IMR-90 (cell line): ENCODE results near the gene GIMD1. TPM values are rescaled to one million over a fixed set of nuclear protein-coding genes. Genes with fewer than 3 reads are reported as not detected.

Experiments used
- ATAC-seq: fragments of 200-7000 bp; cut with Tn5 transposase; 2 replicates; pipeline ENCODE4 v1.9.1; 2020; ENCODE audit warnings: low read depth, mild to moderate bottlenecking, moderate library complexity
- BruUV-seq: library from RNA; stranded (reverse); fragments of 400-500 nt; replicated peaks from 2 replicates; lab custom pipeline; 2021; lab: Mats Ljungman, UMichigan
- CTCF ChIA-PET: fragments of 300-600 bp; formaldehyde crosslinking; extraction: SDS; loops from one replicate; lab custom pipeline; 2021; ENCODE audit warnings: antibody characterized with exemption; lab: Yijun Ruan, JAX
- POLR2A ChIA-PET: fragments of 300-600 bp; sonication (Branson Sonifier 250); formaldehyde crosslinking; loops from one replicate; lab custom pipeline; 2022; ENCODE audit warnings: antibody characterized with exemption; ENCODE audit not compliant: unreplicated experiment; lab: Charles Lee
- DNase-seq: peaks from one replicate; pipeline ENCODE4 v3.0.0; 2013
- H2AFZ ChIP-seq: replicated peaks from 2 replicates; pipeline ENCODE3; 2013; ENCODE audit warnings: low read length, mild to moderate bottlenecking; ENCODE audit not compliant: poor library complexity
- H2AK5ac ChIP-seq: 2 replicates; pipeline ENCODE4 v1.6.1; 2013; ENCODE audit warnings: low read depth, low read length, inconsistent platforms
- H2AK9ac ChIP-seq: replicated peaks from 2 replicates; pipeline ENCODE3; 2013; ENCODE audit warnings: mild to moderate bottlenecking, low read depth, low read length, moderate library complexity; ENCODE audit not compliant: poor library complexity
- H2BK120ac ChIP-seq: 2 replicates; pipeline ENCODE4 v1.6.1; 2013; ENCODE audit warnings: low read depth, low read length, inconsistent platforms
- H2BK15ac ChIP-seq: 3 replicates; pipeline ENCODE4 v1.6.1; 2013; ENCODE audit warnings: low read depth, low read length, inconsistent platforms
- H2BK20ac ChIP-seq: 2 replicates; pipeline ENCODE4 v1.6.1; 2013; ENCODE audit warnings: low read depth, mild to moderate bottlenecking, inconsistent platforms, low read length, moderate library complexity
- H2BK5ac ChIP-seq: 2 replicates; pipeline ENCODE4 v1.6.1; 2013; ENCODE audit warnings: mild to moderate bottlenecking, low read depth, low read length, inconsistent platforms; ENCODE audit not compliant: poor library complexity, severe bottlenecking
- H3K14ac ChIP-seq: replicated peaks from 2 replicates; pipeline ENCODE4 v1.6.1; 2013; ENCODE audit warnings: low read depth, low read length, inconsistent platforms
- H3K18ac ChIP-seq: 2 replicates; pipeline ENCODE4 v1.6.1; 2013; ENCODE audit warnings: low read depth, low read length, control low read depth
- H3K23ac ChIP-seq: 2 replicates; pipeline ENCODE4 v1.6.1; 2013; ENCODE audit warnings: low read depth, low read length, inconsistent platforms
- H3K27ac ChIP-seq: 2 replicates; pipeline ENCODE4 v1.5.1; 2013; ENCODE audit warnings: mild to moderate bottlenecking, control low read depth, low read length; ENCODE audit not compliant: insufficient read depth
- H3K27me3 ChIP-seq: 2 replicates; pipeline ENCODE4 v1.6.1; 2013; ENCODE audit warnings: low read length; ENCODE audit not compliant: control insufficient read depth, insufficient read depth
- H3K36me3 ChIP-seq: 2 replicates; pipeline ENCODE4 v1.6.1; 2013; ENCODE audit warnings: low read length, mixed read lengths; ENCODE audit not compliant: control insufficient read depth, insufficient read depth
- H3K4ac ChIP-seq: 2 replicates; pipeline ENCODE4 v1.6.1; 2013; ENCODE audit warnings: low read depth, low read length, inconsistent platforms
- H3K4me1 ChIP-seq: 2 replicates; pipeline ENCODE4 v1.6.1; 2013; ENCODE audit warnings: low read length, mixed read lengths; ENCODE audit not compliant: control insufficient read depth, insufficient read depth
- H3K4me2 ChIP-seq: 2 replicates; pipeline ENCODE4 v1.6.1; 2013; ENCODE audit warnings: low read depth, mild to moderate bottlenecking, control low read depth, low read length, moderate library complexity
- H3K4me3 ChIP-seq: 2 replicates; pipeline ENCODE4 v1.5.1; 2013; ENCODE audit warnings: low read depth, mild to moderate bottlenecking, control low read depth, low read length, moderate library complexity; ENCODE audit not compliant: insufficient read depth
- H3K56ac ChIP-seq: 2 replicates; pipeline ENCODE4 v1.6.1; 2013; ENCODE audit warnings: low read length, inconsistent platforms; ENCODE audit not compliant: insufficient read depth; ENCODE audit errors: extremely low read depth
- H3K79me1 ChIP-seq, 2 experiments: 2 replicates each; pipeline ENCODE4 v1.6.1; 2013; ENCODE audit warnings: low read length in 2 of 2, inconsistent platforms in 1 of 2, low read depth in 1 of 2
- H3K9ac ChIP-seq: 2 replicates; pipeline ENCODE4 v1.6.1; 2013; ENCODE audit warnings: low read depth, low read length, control low read depth
- H3K9me1 ChIP-seq: 2 replicates; pipeline ENCODE4 v1.6.1; 2013; ENCODE audit warnings: low read length, inconsistent platforms; ENCODE audit not compliant: insufficient read depth
- H3K9me3 ChIP-seq: 2 replicates; pipeline ENCODE4 v1.6.1; 2013; ENCODE audit warnings: low read length; ENCODE audit not compliant: control insufficient read depth, insufficient read depth
- H4K20me1 ChIP-seq: 2 replicates; pipeline ENCODE4 v1.6.1; 2013; ENCODE audit warnings: low read length, inconsistent platforms; ENCODE audit not compliant: insufficient read depth
- H4K5ac ChIP-seq: 2 replicates; pipeline ENCODE4 v1.6.1; 2013; ENCODE audit warnings: mild to moderate bottlenecking, low read depth, low read length, control low read depth
- H4K8ac ChIP-seq, 2 experiments: 2 replicates each; pipeline ENCODE4 v1.6.1; 2013; ENCODE audit warnings: low read depth in 2 of 2, low read length in 2 of 2, control low read depth in 1 of 2, inconsistent platforms in 1 of 2
- H4K91ac ChIP-seq: 2 replicates; pipeline ENCODE4 v1.6.1; 2013; ENCODE audit warnings: low read depth, low read length, inconsistent platforms; ENCODE audit not compliant: insufficient read depth
- CEBPB ChIP-seq: IDR thresholded peaks from 2 replicates; pipeline ENCODE4 v1.6.1; 2012; ENCODE audit warnings: low read depth, low read length, improper control_type of control experiment
- FOS ChIP-seq: fragments of 150-350 bp; IDR thresholded peaks from 2 replicates; pipeline ENCODE4 v1.6.1; 2016; ENCODE audit warnings: low read depth, low read length
- MXI1 ChIP-seq: IDR thresholded peaks from 2 replicates; pipeline ENCODE4 v1.6.1; 2012; ENCODE audit warnings: low read depth, mild to moderate bottlenecking, low read length, moderate library complexity, borderline replicate concordance
- NFE2L2 ChIP-seq: fragments of 150-350 bp; IDR thresholded peaks from 2 replicates; pipeline ENCODE4 v1.6.1; 2016; ENCODE audit warnings: low read depth, mild to moderate bottlenecking, low read length
- POLR2A ChIP-seq: IDR thresholded peaks from 2 replicates; pipeline ENCODE4 v1.6.1; 2012; ENCODE audit warnings: mild to moderate bottlenecking, low read depth, low read length
- WGBS, 2 experiments: methylation state at CpG; one replicate each; pipeline versions ENCODE4 v1.1.5 to v1.1.7; 2013; ENCODE audit warnings: missing lambda C conversion rate in 2 of 2; ENCODE audit not compliant: insufficient read length in 1 of 2; ENCODE audit errors: extremely low coverage in 2 of 2; 5-methylcytosine and 5-hydroxymethylcytosine counted together
- dilution Hi-C: fragments of 300-500 bp; cut with HindIII; formaldehyde crosslinking; loops from one replicate; pipeline ENCODE4 v1.14.3; 2018; ENCODE audit warnings: low sequenced_read_pairs; ENCODE audit not compliant: unreplicated experiment
- in situ Hi-C: fragments of 300-500 bp; cut with MboI; formaldehyde crosslinking; loops from 3 replicates; pipeline ENCODE4 v1.14.3; 2019; ENCODE audit warnings: low sequenced_read_pairs, inconsistent platforms, mixed read lengths
- intact Hi-C: fragments of 100-400 bp; cut with micrococcal nuclease; formaldehyde crosslinking; loops from 2 replicates; pipeline ENCODE4 v1.10.0; 2022
- polyA plus RNA-seq, 3 experiments: library from polyadenylated mRNA; depleted of rRNA; stranded (reverse); fragments of >200 nt; gene quantifications; 2 replicates each; pipeline ENCODE4 v1.2.3, GENCODE V29; 2012; ENCODE audit warnings: low replicate concordance in 1 of 3
- total RNA-seq: library from RNA; depleted of rRNA; stranded (reverse); fragments of >200 nt; gene quantifications from 2 replicates; pipeline ENCODE4 v1.2.3, GENCODE V29; 2012
- TF ChIP-seq, protein P1 (sequence below): conservative IDR thresholded peaks from 2 replicates; pipeline ENCODE4 v1.5.1; 2012; ENCODE audit warnings: mild to moderate bottlenecking, low read depth, low read length, improper control_type of control experiment
- TF ChIP-seq, protein P2 (sequence below): fragments of 150-350 bp; IDR thresholded peaks from 2 replicates; pipeline ENCODE4 v1.6.1; 2017; ENCODE audit warnings: mild to moderate bottlenecking, antibody characterized with exemption, low read length, low read depth

Gene GIMD1
- total and polyA plus RNA-seq, 2 of the 4 experiments (the other 2 are of a cell fraction) = 0.07 TPM; not detected in 1

DNA sequence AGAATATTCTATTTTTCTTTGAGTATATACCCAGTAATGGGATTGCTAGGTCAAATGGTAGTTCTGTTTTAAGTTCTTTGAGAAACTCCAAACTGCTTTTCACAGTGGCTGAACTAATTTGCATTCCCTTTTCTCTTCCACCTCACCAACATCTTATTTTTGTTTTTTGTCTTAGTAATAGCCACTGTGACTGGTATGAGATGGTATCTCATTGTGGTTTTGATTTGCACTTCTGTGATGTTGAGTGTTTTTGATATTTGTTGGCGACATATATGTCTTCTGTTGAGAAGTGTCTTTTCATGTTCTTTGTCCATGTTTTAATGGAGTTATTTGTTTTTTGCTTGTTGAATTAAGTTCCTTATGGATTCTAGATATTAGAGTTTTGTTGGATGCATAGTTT lies 27.8 kb downstream of the GIMD1 start:
- H3K4me1 ChIP-seq = no peaks in the 10 kb centered on the region
- CTCF ChIA-PET = no interaction called here
- H4K5ac ChIP-seq = no peak overlapping the region
- H2AK5ac ChIP-seq = no peak overlapping the region
- H4K20me1 ChIP-seq = peaks cover 3% of the 10 kb centered on the region; the same call in 1 of the 2 replicates
- no peak overlapping the region for H3K23ac ChIP-seq
- H3K79me1 ChIP-seq = peaks cover 16% of the 10 kb centered on the region in 2 experiments; a peak in 3 of 4 replicates
- peaks cover 15% of the 10 kb centered on the region for H3K36me3 ChIP-seq
- no peak overlapping the region for H4K8ac ChIP-seq
- no peak overlapping the region for H4K91ac ChIP-seq
- H3K4me2 ChIP-seq = no peak overlapping the region
- no peak overlapping the region for H3K9ac ChIP-seq
- H3K9me3 ChIP-seq = no peaks in the 10 kb centered on the region; the same call in 1 of the 2 replicates
- intact Hi-C loops = no loop called here
- no TSS peak for BruUV-seq
- ATAC-seq (no peak), DNase-seq (no peak)
- H2BK5ac ChIP-seq = no peak overlapping the region
- in situ Hi-C loops = no loop called here
- H3K18ac ChIP-seq = no peak overlapping the region
- H3K4me3 ChIP-seq = no peak overlapping the region
- H2AFZ ChIP-seq = no peak overlapping the region
- H2BK15ac ChIP-seq = no peak overlapping the region
- H2AK9ac ChIP-seq = no peak overlapping the region
- H3K27me3 ChIP-seq = no peaks in the 10 kb centered on the region
- POLR2A ChIA-PET = no interaction called here
- WGBS, 2 experiments = 100% methylated on average over 1 of the region's 1 CpG; no CpG with 5 or more reads in 1 of the 2 experiments
- H3K9me1 ChIP-seq = no peaks in the 10 kb centered on the region
- no peak overlapping the region for H3K14ac ChIP-seq
- H3K4ac ChIP-seq = no peak overlapping the region
- dilution Hi-C loops = no loop called here
- H3K27ac ChIP-seq = no peak overlapping the region
- H2BK120ac ChIP-seq = no peak overlapping the region
- no peak overlapping the region for H2BK20ac ChIP-seq
- TF ChIP-seq, protein P1, sequence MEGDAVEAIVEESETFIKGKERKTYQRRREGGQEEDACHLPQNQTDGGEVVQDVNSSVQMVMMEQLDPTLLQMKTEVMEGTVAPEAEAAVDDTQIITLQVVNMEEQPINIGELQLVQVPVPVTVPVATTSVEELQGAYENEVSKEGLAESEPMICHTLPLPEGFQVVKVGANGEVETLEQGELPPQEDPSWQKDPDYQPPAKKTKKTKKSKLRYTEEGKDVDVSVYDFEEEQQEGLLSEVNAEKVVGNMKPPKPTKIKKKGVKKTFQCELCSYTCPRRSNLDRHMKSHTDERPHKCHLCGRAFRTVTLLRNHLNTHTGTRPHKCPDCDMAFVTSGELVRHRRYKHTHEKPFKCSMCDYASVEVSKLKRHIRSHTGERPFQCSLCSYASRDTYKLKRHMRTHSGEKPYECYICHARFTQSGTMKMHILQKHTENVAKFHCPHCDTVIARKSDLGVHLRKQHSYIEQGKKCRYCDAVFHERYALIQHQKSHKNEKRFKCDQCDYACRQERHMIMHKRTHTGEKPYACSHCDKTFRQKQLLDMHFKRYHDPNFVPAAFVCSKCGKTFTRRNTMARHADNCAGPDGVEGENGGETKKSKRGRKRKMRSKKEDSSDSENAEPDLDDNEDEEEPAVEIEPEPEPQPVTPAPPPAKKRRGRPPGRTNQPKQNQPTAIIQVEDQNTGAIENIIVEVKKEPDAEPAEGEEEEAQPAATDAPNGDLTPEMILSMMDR = no peak
- TF ChIP-seq CEBPB (no peak), POLR2A (no peak), NFE2L2 (no peak), MXI1 (no peak), FOS (no peak)
- TF ChIP-seq, protein P2, sequence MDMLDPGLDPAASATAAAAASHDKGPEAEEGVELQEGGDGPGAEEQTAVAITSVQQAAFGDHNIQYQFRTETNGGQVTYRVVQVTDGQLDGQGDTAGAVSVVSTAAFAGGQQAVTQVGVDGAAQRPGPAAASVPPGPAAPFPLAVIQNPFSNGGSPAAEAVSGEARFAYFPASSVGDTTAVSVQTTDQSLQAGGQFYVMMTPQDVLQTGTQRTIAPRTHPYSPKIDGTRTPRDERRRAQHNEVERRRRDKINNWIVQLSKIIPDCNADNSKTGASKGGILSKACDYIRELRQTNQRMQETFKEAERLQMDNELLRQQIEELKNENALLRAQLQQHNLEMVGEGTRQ = no peak
- no peak overlapping the region for H3K56ac ChIP-seq
